Loucy (cell line): ENCODE data around the gene LRFN4.

Experiments used
- H2AFZ ChIP-seq: fragments of 200-600 bp; sonication (generic); 2 replicates; pipeline ENCODE4 v1.6.0; 2016; ENCODE audit warnings: antibody characterized with exemption, mild to moderate bottlenecking, low read length, moderate library complexity
- H3F3A ChIP-seq: fragments of 200-600 bp; 2 replicates; pipeline ENCODE4 v1.6.0; 2016; ENCODE audit warnings: antibody characterized with exemption, low read depth, mild to moderate bottlenecking
- H3K27me3 ChIP-seq: fragments of 200-600 bp; sonication (generic); 2 replicates; pipeline ENCODE4 v1.6.1; 2014; ENCODE audit warnings: low read length, mild to moderate bottlenecking; ENCODE audit not compliant: insufficient read depth, poor library complexity, severe bottlenecking
- H3K36me3 ChIP-seq: fragments of 200-600 bp; sonication (generic); 2 replicates; pipeline ENCODE4 v1.6.1; 2016; ENCODE audit warnings: low read length; ENCODE audit not compliant: insufficient read depth
- H3K4me1 ChIP-seq: fragments of 200-600 bp; sonication (generic); 2 replicates; pipeline ENCODE4 v1.5.1; 2014; ENCODE audit warnings: low read length, mild to moderate bottlenecking; ENCODE audit not compliant: insufficient read depth, poor library complexity, severe bottlenecking
- H3K4me2 ChIP-seq: fragments of 200-600 bp; sonication (generic); 2 replicates; pipeline ENCODE4 v1.6.0; 2014; ENCODE audit warnings: antibody characterized with exemption, low read length, low read depth, mild to moderate bottlenecking; ENCODE audit not compliant: poor library complexity, severe bottlenecking
- H3K4me3 ChIP-seq: fragments of 200-600 bp; sonication (generic); 2 replicates; pipeline ENCODE4 v1.5.1; 2014; ENCODE audit warnings: low read length, mild to moderate bottlenecking, mixed read lengths; ENCODE audit not compliant: poor library complexity, severe bottlenecking
- H3K79me2 ChIP-seq: fragments of 200-600 bp; sonication (generic); 2 replicates; pipeline ENCODE4 v1.6.1; 2014; ENCODE audit warnings: low read length; ENCODE audit not compliant: insufficient read depth
- H3K9ac ChIP-seq: fragments of 200-600 bp; sonication (generic); 2 replicates; pipeline ENCODE4 v1.6.0; 2014; ENCODE audit warnings: mild to moderate bottlenecking, low read depth, low read length, moderate library complexity; ENCODE audit not compliant: poor library complexity, severe bottlenecking
- H3K9me2 ChIP-seq: fragments of 200-600 bp; sonication (generic); replicated peaks from 2 replicates; pipeline ENCODE4 v1.6.1; 2016; ENCODE audit warnings: low read depth, low read length, mixed read lengths
- H3K9me3 ChIP-seq: fragments of 200-600 bp; sonication (generic); 2 replicates; pipeline ENCODE4 v1.6.1; 2014; ENCODE audit warnings: mild to moderate bottlenecking, antibody characterized with exemption, low read length, low read depth; ENCODE audit not compliant: insufficient read depth
- H4K20me1 ChIP-seq: fragments of 200-600 bp; sonication (generic); 2 replicates; pipeline ENCODE4 v1.6.0; 2014; ENCODE audit warnings: antibody characterized with exemption, low read length, mild to moderate bottlenecking; ENCODE audit not compliant: insufficient read depth, poor library complexity, severe bottlenecking
- CTCF ChIP-seq: fragments of 200-600 bp; sonication (generic); conservative IDR thresholded peaks from 2 replicates; pipeline ENCODE4 v1.5.1; 2014; ENCODE audit warnings: mild to moderate bottlenecking, antibody characterized with exemption, low read length
- EZH2phosphoT487 ChIP-seq: fragments of 200-600 bp; IDR thresholded peaks from 2 replicates; pipeline ENCODE4 v1.6.1; 2018; ENCODE audit warnings: antibody characterized with exemption, mild to moderate bottlenecking, moderate library complexity, borderline replicate concordance

Gene LRFN4

GRCh38 chr11:66834539-66834845 lies 22.4 kb upstream of the LRFN4 start:
- Histone ChIP-seq H3K27me3 (no peaks in the 10 kb centered on the region), H3K4me2 (no peak overlapping the region), H3K9ac (no peak overlapping the region), H3F3A (no peaks in the 10 kb centered on the region), H2AFZ (no peak overlapping the region), H3K4me1 (no peaks in the 10 kb centered on the region), H3K9me2 (no peaks in the 10 kb centered on the region), H3K4me3 (no peak overlapping the region), H3K9me3 (no peaks in the 10 kb centered on the region), H4K20me1 (no peaks in the 10 kb centered on the region), H3K36me3 (no peaks in the 10 kb centered on the region), H3K79me2 (no peaks in the 10 kb centered on the region)
- TF ChIP-seq CTCF: no peak
- no peak for TF ChIP-seq EZH2phosphoT487

- Histone ChIP-seq H3F3A (no peaks in the 10 kb centered on the region), H3K9me3 (no peaks in the 10 kb centered on the region), H3K27me3 (no peaks in the 10 kb centered on the region), H4K20me1 (no peaks in the 10 kb centered on the region), H3K79me2 (peaks cover 1% of the 10 kb centered on the region; the same call in 1 of the 2 replicates), H3K4me2 (no peak overlapping the region), H3K4me3 (no peak overlapping the region), H3K36me3 (no peaks in the 10 kb centered on the region), H3K9ac (no peak overlapping the region), H3K4me1 (peaks cover under 1% of the 10 kb centered on the region), H3K9me2 (no peaks in the 10 kb centered on the region), H2AFZ (no peak overlapping the region)
- TF ChIP-seq EZH2phosphoT487 (no peak), CTCF (no peak)
Observed at GRCh38 chr11:66834943-66835342, 21.9 kb upstream of the LRFN4 start.

- Histone ChIP-seq H3K9ac (no peak overlapping the region), H3K36me3 (no peaks in the 10 kb centered on the region), H3K4me3 (no peak overlapping the region), H4K20me1 (peaks cover 2% of the 10 kb centered on the region), H3K9me3 (no peaks in the 10 kb centered on the region), H2AFZ (no peak overlapping the region), H3K9me2 (no peaks in the 10 kb centered on the region), H3K4me1 (peaks cover 10% of the 10 kb centered on the region), H3K27me3 (no peaks in the 10 kb centered on the region), H3F3A (no peaks in the 10 kb centered on the region), H3K4me2 (no peak overlapping the region), H3K79me2 (peaks cover 10% of the 10 kb centered on the region; the same call in 1 of the 2 replicates)
- TF ChIP-seq EZH2phosphoT487 (no peak), CTCF (no peak)
Observed at GRCh38 chr11:66835768-66836405, 21.0 kb upstream of the LRFN4 start.
